ENCODE results near the gene PCDHGC4.

PCDHGC4 gene

GRCh38 chr5:141521244-141521781, 36.5 kb downstream of the PCDHGC4 start:
- in situ Hi-C loops (cut with HindIII; ENCODE audit: low sequenced_read_pairs): no loop called here
- H3K4me3 ChIP-seq (ENCODE audit: low read depth, low read length): no peak overlapping the region
- peak; percentile 99 for DNase-seq (ENCODE audit: low read depth, low spot score)
- no peak for TF ChIP-seq CTCF (IDR thresholded peaks at IDR 0.05; ENCODE audit: low read depth, low read length)

GRCh38 chr5:141522301-141522700, 37.5 kb downstream of the PCDHGC4 start:
- in situ Hi-C loops (cut with HindIII; ENCODE audit: low sequenced_read_pairs): no loop called here
- DNase-seq (ENCODE audit: low read depth, low spot score): no peak
- no peak for TF ChIP-seq CTCF (IDR thresholded peaks at IDR 0.05; ENCODE audit: low read depth, low read length)
- H3K4me3 ChIP-seq (ENCODE audit: low read depth, low read length): no peak overlapping the region

GRCh38 chr5:141523991-141524390, 39.2 kb downstream of the PCDHGC4 start:
- no peak for TF ChIP-seq CTCF (IDR thresholded peaks at IDR 0.05; ENCODE audit: low read depth, low read length)
- H3K4me3 ChIP-seq (ENCODE audit: low read depth, low read length): no peak overlapping the region
- DNase-seq (ENCODE audit: low read depth, low spot score): no peak
- in situ Hi-C loops (cut with HindIII; ENCODE audit: low sequenced_read_pairs): no loop called here

- in situ Hi-C loops (cut with HindIII; ENCODE audit: low sequenced_read_pairs): no loop called here
- DNase-seq (ENCODE audit: low read depth, low spot score): peak; percentile 97
- no peak overlapping the region for H3K4me3 ChIP-seq (ENCODE audit: low read depth, low read length)
- peak; percentile 98 for TF ChIP-seq CTCF (IDR thresholded peaks at IDR 0.05; ENCODE audit: low read depth, low read length)
Measured at GRCh38 chr5:141524604-141525597, 40.1 kb downstream of the PCDHGC4 start.

GRCh38 chr5:141525653-141526052, 40.8 kb downstream of the PCDHGC4 start:
- no peak overlapping the region for H3K4me3 ChIP-seq (ENCODE audit: low read depth, low read length)
- in situ Hi-C loops (cut with HindIII; ENCODE audit: low sequenced_read_pairs): no loop called here
- TF ChIP-seq CTCF (IDR thresholded peaks at IDR 0.05; ENCODE audit: low read depth, low read length): no peak
- no peak for DNase-seq (ENCODE audit: low read depth, low spot score)

GRCh38 chr5:141527426-141527825, 42.6 kb downstream of the PCDHGC4 start:
- DNase-seq (ENCODE audit: low read depth, low spot score): no peak
- no peak overlapping the region for H3K4me3 ChIP-seq (ENCODE audit: low read depth, low read length)
- TF ChIP-seq CTCF (IDR thresholded peaks at IDR 0.05; ENCODE audit: low read depth, low read length): no peak
- in situ Hi-C loops (cut with HindIII; ENCODE audit: low sequenced_read_pairs): no loop called here

All from astrocyte of the spinal cord (primary cell).